ENCODE data around the gene LUZP4. TPM values are rescaled to one million over a fixed set of nuclear protein-coding genes. Genes with fewer than 3 reads are reported as not detected.
"Not testable (repeated sequence)": the region's sequence is repeated elsewhere in the genome, so short reads cannot be mapped to it uniquely, and the experiment has no call there.

Gene LUZP4
- total and polyA plus RNA-seq, 12 donors, result not detected

DNA sequence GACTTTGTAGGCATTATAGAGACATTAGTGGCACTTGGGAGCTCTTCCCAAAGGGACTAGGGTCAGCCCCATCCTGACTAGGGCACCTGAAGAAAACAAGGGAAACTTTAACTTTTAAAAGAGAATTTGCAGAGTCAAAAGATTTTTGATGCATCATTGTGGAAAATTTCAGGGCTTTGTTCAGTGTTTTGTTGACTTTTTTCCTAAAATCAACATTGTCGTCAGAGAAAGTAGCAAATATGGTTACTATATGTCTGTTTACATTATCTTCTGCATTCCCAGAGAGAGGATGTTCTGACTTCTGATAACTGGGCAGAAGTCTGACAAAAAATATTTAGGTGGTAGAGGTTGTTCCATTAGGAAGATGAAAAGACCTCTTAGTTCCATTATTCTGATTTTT lies 51.9 kb downstream of the LUZP4 start:
- H3K27ac ChIP-seq, result no peak overlapping the region
- H3K4me1 ChIP-seq, result peaks cover 0 to 43% (median 8%) of the 10 kb centered on the region in 9 donors
- intact Hi-C loops (cut with DNase I), result loop anchor here in 1 of 10 donors (5.0 kb wide), 1 partner anchor 306 kb away; no protein-coding TSS in a partner anchor
- no peaks in the 10 kb centered on the region for H3K36me3 ChIP-seq
- no peak overlapping the region for H3K4me3 ChIP-seq
- H3K27me3 ChIP-seq, result peaks cover 0 to 52% (median 0%) of the 10 kb centered on the region in 7 donors
- no peaks in the 10 kb centered on the region for H3K9me3 ChIP-seq
- ATAC-seq (no peak), DNase-seq (no peak)
- WGBS, 2 donors, result 90 to 100% methylated on average over 1 of the region's 1 CpG
- TF ChIP-seq, protein P1, sequence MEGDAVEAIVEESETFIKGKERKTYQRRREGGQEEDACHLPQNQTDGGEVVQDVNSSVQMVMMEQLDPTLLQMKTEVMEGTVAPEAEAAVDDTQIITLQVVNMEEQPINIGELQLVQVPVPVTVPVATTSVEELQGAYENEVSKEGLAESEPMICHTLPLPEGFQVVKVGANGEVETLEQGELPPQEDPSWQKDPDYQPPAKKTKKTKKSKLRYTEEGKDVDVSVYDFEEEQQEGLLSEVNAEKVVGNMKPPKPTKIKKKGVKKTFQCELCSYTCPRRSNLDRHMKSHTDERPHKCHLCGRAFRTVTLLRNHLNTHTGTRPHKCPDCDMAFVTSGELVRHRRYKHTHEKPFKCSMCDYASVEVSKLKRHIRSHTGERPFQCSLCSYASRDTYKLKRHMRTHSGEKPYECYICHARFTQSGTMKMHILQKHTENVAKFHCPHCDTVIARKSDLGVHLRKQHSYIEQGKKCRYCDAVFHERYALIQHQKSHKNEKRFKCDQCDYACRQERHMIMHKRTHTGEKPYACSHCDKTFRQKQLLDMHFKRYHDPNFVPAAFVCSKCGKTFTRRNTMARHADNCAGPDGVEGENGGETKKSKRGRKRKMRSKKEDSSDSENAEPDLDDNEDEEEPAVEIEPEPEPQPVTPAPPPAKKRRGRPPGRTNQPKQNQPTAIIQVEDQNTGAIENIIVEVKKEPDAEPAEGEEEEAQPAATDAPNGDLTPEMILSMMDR (IDR thresholded peaks at IDR 0.05), result no peak

DNA sequence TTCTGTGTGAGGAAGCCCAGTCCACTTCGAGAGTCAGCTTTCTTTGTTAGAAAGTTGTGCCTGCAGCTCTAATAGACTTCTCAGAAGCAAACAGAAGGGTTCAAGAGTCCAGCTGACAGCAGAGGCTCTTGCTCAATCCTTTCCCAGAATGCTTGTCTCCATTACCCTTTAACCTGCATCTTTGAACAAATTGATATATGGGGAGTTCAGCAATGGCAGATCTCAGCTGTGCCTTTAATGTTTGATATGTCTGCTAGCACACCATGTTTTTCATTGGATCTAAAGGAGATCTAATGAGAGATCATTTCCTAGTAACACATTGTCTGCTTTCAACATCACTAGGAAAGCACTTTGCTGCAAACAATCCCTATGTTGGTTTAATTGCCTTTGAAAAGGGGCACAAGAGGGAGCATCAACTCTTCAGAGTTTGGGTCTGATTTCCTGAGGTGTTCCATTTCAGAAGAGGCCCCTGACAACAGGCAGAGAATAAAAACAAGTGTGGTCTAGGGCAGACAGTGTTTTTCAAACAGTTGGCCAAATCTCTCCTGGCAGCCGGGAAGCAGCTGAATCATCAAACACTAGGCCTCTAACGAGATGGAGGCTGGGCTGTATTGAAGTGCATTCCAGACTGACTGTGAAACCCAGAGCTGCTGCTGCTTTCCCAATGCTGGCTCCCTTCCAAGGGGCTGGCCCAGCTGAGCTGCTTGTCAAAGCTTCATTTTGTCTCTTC lies 55.5 kb downstream of the LUZP4 start:
- Histone ChIP-seq H3K36me3 (no peaks in the 10 kb centered on the region), H3K27me3 (peaks cover 0 to 35% (median 0%) of the 10 kb centered on the region in 7 donors), H3K4me3 (no peak overlapping the region), H3K27ac (peak overlapping the region in 9 of 10 donors; percentile 15 to 80 (median 65)), H3K4me1 (peaks cover 0 to 19% (median 8%) of the 10 kb centered on the region in 9 donors), H3K9me3 (no peaks in the 10 kb centered on the region)
- intact Hi-C loops (cut with DNase I), result loop anchor here in 1 of 10 donors (5.0 kb wide), 1 partner anchor 302 kb away; no protein-coding TSS in a partner anchor
- WGBS, 2 donors, result 0 to 24% methylated on average over 3 of the region's 3 CpGs
- DNase-seq (peak; percentile 74 to 84), ATAC-seq (peak; percentile 88 to 98 (median 95))
- TF ChIP-seq, protein P1 (IDR thresholded peaks at IDR 0.05), result no peak

DNA sequence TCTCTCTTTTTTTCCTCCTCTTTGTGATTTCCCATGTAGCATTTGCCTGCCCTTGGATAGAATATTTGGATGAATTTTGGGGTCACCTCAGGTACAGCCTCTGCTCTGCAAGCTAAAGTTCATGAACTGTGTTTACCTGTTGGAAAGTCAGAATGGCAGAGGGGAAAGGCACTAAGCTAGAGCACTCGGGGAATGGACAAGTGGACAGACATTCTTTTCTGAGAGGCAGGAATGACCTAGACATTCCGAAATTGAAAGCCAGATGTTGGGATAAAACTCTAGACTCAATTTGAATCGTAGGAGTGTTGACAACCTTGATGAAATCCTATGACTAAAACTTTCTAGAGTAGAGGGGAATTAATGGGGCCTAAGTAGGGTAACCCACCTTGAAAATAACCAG lies 56.1 kb downstream of the LUZP4 start:
- 18 to 31% methylated on average over 3 of the region's 3 CpGs for WGBS, 2 donors
- peaks cover 0 to 35% (median 0%) of the 10 kb centered on the region in 7 donors for H3K27me3 ChIP-seq
- TF ChIP-seq, protein P1 (IDR thresholded peaks at IDR 0.05), result no peak
- no peaks in the 10 kb centered on the region for H3K9me3 ChIP-seq
- no peaks in the 10 kb centered on the region for H3K36me3 ChIP-seq
- intact Hi-C loops (cut with DNase I), result no loop called here
- no peak overlapping the region for H3K4me3 ChIP-seq
- peaks cover 0 to 19% (median 8%) of the 10 kb centered on the region in 9 donors for H3K4me1 ChIP-seq
- ATAC-seq, result peak in 5 of 8 donors; percentile 14 to 55 (median 23)
- peak overlapping the region in 8 of 10 donors; percentile 50 to 80 (median 66) for H3K27ac ChIP-seq
- DNase-seq, result no peak

DNA sequence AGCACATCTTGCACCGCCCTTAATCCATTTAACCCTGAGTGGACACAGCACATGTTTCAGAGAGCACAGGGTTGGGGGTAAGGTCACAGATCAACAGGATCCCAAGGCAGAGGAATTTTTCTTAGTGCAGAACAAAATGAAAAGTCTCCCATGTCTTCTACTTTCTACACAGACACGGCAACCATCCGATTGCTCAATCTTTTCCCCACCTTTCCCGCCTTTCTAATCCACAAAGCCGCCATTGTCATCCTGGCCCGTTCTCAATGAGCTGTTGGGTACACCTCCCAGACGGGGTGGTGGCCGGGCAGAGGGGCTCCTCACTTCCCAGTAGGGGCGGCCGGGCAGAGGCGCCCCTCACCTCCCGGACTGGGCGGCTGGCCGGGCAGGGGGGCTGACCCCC lies 57.2 kb downstream of the LUZP4 start:
- WGBS, 2 donors, result 94 to 95% methylated on average over 6 to 7 of the region's 14 CpGs

More for the DNA sequence above, 57.2 kb downstream of the LUZP4 start:
- peaks cover 0 to 36% (median 0%) of the 10 kb centered on the region in 7 donors for H3K27me3 ChIP-seq
- peaks cover 0 to 19% (median 8%) of the 10 kb centered on the region in 9 donors for H3K4me1 ChIP-seq
- H3K36me3 ChIP-seq; intact Hi-C loops (cut with DNase I); ATAC-seq; H3K4me3 ChIP-seq; DNase-seq; H3K9me3 ChIP-seq; H3K27ac ChIP-seq: not testable (repeated sequence)

Data from heart right ventricle (tissue), 16 donors.